Left ventricle myocardium inferior (tissue), 1 donor: ENCODE results near the gene SEMA7A. TPM values are rescaled to one million over a fixed set of nuclear protein-coding genes. Genes with fewer than 3 reads are reported as not detected.

Experiments
- DNase-seq: peaks from one replicate; pipeline ENCODE4 v3.0.0-alpha.2; 2020
- H3K27ac ChIP-seq: fragments of 200-600 bp; replicated peaks from 2 replicates; pipeline ENCODE4 v1.8.0; 2021
- H3K27me3 ChIP-seq: fragments of 200-600 bp; 2 replicates; pipeline ENCODE4 v1.8.0; 2021; ENCODE audit warnings: low read depth
- H3K36me3 ChIP-seq: fragments of 200-600 bp; 2 replicates; pipeline ENCODE4 v1.8.0; 2021
- H3K4me1 ChIP-seq: fragments of 200-600 bp; 2 replicates; pipeline ENCODE4 v1.8.0; 2021
- H3K4me3 ChIP-seq: fragments of 200-600 bp; 2 replicates; pipeline ENCODE4 v1.8.0; 2021; ENCODE audit warnings: mild to moderate bottlenecking, moderate library complexity
- H3K9me3 ChIP-seq: fragments of 200-600 bp; replicated peaks from 2 replicates; pipeline ENCODE4 v1.8.0; 2021
- intact Hi-C: fragments of 100-400 bp; cut with micrococcal nuclease; formaldehyde crosslinking; loops from one replicate; pipeline ENCODE4 v1.11.0; 2022
- total RNA-seq: library from RNA; stranded (reverse); fragmentation: NEBNext Ultra II Directional; extraction: Animal tissue kit (Norgen Biotek cat#: 25700); gene quantifications from one replicate; pipeline ENCODE4 v1.2.1, GENCODE V29; 2021
- TF ChIP-seq, protein P1 (sequence below): fragments of 200-600 bp; IDR thresholded peaks from 2 replicates; pipeline ENCODE4 v1.8.0; 2021; ENCODE audit warnings: antibody characterized with exemption, mild to moderate bottlenecking, borderline replicate concordance
- donor health status: DM: no; HTN: yes; CAD: no; lungs with severe emphysema.

Gene SEMA7A
- total RNA-seq, 1 donor from 2014 or later: 1.5 TPM

DNA sequence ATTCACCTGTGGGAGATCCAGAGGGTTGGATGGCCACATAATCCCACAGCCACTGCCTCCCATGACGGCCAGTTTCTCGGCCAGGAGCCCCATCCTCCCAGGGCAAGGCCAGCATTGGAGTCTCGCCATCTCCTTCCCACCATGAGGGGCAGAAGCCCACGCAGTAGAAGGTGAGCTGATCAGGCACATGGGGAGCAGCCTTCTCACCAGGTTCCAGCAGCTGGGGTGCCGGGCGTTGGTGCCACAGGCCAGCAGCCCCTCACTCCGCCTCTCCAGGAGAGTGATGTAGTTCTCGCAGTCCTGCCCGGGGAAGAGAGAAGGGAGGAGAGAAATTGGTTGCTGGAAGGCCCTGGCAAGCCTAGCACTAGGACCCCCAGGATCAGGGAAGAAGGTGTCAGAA lies 16.1 kb downstream of the SEMA7A start:
- TF ChIP-seq, protein P1, sequence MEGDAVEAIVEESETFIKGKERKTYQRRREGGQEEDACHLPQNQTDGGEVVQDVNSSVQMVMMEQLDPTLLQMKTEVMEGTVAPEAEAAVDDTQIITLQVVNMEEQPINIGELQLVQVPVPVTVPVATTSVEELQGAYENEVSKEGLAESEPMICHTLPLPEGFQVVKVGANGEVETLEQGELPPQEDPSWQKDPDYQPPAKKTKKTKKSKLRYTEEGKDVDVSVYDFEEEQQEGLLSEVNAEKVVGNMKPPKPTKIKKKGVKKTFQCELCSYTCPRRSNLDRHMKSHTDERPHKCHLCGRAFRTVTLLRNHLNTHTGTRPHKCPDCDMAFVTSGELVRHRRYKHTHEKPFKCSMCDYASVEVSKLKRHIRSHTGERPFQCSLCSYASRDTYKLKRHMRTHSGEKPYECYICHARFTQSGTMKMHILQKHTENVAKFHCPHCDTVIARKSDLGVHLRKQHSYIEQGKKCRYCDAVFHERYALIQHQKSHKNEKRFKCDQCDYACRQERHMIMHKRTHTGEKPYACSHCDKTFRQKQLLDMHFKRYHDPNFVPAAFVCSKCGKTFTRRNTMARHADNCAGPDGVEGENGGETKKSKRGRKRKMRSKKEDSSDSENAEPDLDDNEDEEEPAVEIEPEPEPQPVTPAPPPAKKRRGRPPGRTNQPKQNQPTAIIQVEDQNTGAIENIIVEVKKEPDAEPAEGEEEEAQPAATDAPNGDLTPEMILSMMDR: no peak
- H3K27ac ChIP-seq: no peak overlapping the region
- peaks cover 37% of the 10 kb centered on the region for H3K4me1 ChIP-seq
- no peaks in the 10 kb centered on the region for H3K27me3 ChIP-seq
- no peak for DNase-seq
- H3K9me3 ChIP-seq: no peaks in the 10 kb centered on the region
- H3K36me3 ChIP-seq: no peaks in the 10 kb centered on the region
- intact Hi-C loops: no loop called here
- no peak overlapping the region for H3K4me3 ChIP-seq

DNA sequence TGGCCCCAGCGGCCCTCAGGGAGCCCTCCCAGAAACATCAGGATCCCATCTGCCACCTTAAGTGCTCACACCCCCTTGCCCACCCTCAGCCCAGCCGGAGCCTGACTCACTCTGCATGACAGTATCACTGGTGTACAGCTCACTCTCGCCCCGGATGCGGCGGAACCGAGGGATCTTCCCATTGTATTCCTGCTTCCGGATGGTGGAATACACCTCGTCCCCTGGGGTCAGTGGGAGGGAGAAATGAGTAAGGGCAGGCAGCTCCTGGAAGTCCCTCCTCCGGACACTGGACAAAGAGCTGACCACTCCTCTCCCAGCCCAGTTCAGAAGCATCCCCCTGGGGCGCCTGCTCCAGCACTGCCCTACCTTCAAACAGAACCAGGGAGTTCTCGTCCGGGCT lies 16.5 kb downstream of the SEMA7A start:
- Histone ChIP-seq H3K9me3 (no peaks in the 10 kb centered on the region), H3K27me3 (no peaks in the 10 kb centered on the region), H3K27ac (peak overlapping the region; percentile 57), H3K4me1 (peaks cover 37% of the 10 kb centered on the region), H3K36me3 (no peaks in the 10 kb centered on the region), H3K4me3 (no peak overlapping the region)
- DNase-seq: peak; percentile 35
- intact Hi-C loops: no loop called here
- TF ChIP-seq, protein P1: no peak

- H3K9me3 ChIP-seq: no peaks in the 10 kb centered on the region
- no peak overlapping the region for H3K4me3 ChIP-seq
- no peaks in the 10 kb centered on the region for H3K27me3 ChIP-seq
- TF ChIP-seq, protein P1: no peak
- peak overlapping the region; percentile 57 for H3K27ac ChIP-seq
- no peak for DNase-seq
- peaks cover 37% of the 10 kb centered on the region for H3K4me1 ChIP-seq
- intact Hi-C loops: no loop called here
- no peaks in the 10 kb centered on the region for H3K36me3 ChIP-seq
These were observed 17.5 kb downstream of the SEMA7A start for GRCh38 chr15:74415966-74416916.

DNA sequence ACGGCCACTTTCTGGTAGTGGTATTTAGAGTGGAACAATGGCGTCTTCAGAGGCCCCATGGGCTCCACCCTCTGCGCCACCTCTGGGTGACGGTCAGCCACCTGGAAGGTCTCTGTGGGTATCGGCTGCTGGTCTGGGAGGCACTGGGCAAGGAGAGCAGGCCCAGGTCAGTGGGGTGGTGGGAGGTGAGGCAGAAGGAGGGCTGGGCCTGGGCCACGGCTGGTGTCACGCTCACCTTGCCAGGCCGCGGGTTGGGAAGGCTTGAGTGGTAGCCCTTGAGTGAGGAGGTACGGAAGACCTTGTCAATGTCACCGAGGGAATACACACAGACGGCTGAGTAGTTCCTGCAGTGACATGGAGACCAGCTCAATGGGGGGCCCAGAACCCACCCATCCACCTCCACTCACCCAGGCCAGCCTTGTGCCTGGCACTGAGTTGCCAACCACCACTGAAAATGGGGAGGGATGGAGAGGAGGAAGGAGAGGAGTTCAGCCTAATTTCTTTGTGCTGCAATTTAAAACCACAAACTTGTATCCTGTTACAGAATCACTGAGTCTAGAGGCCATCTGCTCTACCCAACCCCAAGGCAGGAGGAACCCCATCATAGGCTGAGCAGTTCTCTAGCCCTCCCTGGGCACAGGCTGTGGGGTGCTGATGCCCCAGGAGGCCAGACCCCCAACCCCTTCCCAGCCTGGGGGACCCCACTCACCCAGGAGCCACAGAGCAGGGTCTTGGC lies 19.0 kb downstream of the SEMA7A start:
- Histone ChIP-seq H3K27ac (no peak overlapping the region), H3K4me3 (no peak overlapping the region), H3K4me1 (peaks cover 22% of the 10 kb centered on the region), H3K27me3 (no peaks in the 10 kb centered on the region), H3K9me3 (no peaks in the 10 kb centered on the region), H3K36me3 (peaks cover 7% of the 10 kb centered on the region)
- TF ChIP-seq, protein P1: no peak
- no peak for DNase-seq
- intact Hi-C loops: no loop called here

DNA sequence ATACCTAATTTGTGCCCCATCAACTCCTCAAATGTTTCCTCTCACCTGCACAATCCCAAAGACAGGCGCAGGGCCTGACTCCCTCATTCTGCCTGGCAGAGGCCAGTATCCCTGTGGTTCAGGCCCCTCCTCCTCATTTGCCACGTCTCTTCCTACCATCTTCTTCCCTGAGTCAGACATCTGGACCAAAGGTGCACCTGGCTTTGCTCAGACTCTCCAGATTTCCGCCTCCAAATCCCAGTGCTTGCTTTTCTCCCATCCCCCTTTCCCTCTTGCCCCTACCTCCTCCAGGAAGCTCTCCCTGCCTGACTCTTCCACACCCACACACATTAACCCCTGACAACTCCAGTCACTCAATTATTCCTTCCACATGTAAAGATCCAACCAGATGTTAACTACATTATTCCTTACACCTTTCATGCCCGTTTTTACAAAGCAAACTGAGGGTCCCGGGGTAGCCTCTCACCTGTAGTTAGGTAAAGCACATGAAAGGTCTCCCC lies 19.6 kb downstream of the SEMA7A start:
- Histone ChIP-seq H3K27ac (no peak overlapping the region), H3K27me3 (no peaks in the 10 kb centered on the region), H3K4me3 (no peak overlapping the region), H3K9me3 (no peaks in the 10 kb centered on the region), H3K36me3 (peaks cover 7% of the 10 kb centered on the region), H3K4me1 (peaks cover 19% of the 10 kb centered on the region)
- intact Hi-C loops: no loop called here
- DNase-seq: no peak
- TF ChIP-seq, protein P1: no peak
